Measurements from ENCODE around the gene CD28.

- TF ChIP-seq, protein P1, sequence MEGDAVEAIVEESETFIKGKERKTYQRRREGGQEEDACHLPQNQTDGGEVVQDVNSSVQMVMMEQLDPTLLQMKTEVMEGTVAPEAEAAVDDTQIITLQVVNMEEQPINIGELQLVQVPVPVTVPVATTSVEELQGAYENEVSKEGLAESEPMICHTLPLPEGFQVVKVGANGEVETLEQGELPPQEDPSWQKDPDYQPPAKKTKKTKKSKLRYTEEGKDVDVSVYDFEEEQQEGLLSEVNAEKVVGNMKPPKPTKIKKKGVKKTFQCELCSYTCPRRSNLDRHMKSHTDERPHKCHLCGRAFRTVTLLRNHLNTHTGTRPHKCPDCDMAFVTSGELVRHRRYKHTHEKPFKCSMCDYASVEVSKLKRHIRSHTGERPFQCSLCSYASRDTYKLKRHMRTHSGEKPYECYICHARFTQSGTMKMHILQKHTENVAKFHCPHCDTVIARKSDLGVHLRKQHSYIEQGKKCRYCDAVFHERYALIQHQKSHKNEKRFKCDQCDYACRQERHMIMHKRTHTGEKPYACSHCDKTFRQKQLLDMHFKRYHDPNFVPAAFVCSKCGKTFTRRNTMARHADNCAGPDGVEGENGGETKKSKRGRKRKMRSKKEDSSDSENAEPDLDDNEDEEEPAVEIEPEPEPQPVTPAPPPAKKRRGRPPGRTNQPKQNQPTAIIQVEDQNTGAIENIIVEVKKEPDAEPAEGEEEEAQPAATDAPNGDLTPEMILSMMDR (IDR thresholded peaks at IDR 0.05), result no peak
- no peak for TF ChIP-seq POLR2A (IDR thresholded peaks at IDR 0.05)
These were observed 66.2 kb downstream of the CD28 start for GRCh38 chr2:203772456-203773165.

Measured in prostate gland (tissue), 2 donors.